GM04503 (cell line): ENCODE results near the gene TRIP10.
A peak's percentile ranks its signal among the peaks of the same experiment; 100 is the strongest.
"Not testable (repeated sequence)": the region's sequence is repeated elsewhere in the genome, so short reads cannot be mapped to it uniquely, and the experiment has no call there.

Source experiments
- DNase-seq: peaks from one replicate; pipeline ENCODE4 v3.0.0-alpha.2; 2012; ENCODE audit warnings: low read depth

The TRIP10 gene

DNA sequence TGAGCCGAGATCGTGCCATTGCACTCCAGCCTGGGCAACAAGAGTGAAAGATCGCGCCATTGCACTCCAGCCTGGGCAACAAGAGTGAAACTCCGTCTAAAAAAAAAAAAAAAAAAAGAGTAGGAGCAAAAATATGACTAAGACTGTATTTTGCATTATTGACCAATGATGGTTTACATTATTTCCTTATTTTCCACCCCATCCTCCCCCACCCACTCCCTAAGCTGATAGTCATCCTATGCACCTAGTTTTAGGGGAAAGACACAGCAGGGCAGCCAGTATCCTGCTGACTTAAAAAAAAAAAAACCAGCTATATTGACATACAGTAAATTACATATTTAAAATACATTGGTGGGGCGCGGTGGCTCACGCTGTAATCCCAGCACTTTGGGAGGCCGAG is 58.2 kb downstream of the TRIP10 start:
- no peak for DNase-seq

DNA sequence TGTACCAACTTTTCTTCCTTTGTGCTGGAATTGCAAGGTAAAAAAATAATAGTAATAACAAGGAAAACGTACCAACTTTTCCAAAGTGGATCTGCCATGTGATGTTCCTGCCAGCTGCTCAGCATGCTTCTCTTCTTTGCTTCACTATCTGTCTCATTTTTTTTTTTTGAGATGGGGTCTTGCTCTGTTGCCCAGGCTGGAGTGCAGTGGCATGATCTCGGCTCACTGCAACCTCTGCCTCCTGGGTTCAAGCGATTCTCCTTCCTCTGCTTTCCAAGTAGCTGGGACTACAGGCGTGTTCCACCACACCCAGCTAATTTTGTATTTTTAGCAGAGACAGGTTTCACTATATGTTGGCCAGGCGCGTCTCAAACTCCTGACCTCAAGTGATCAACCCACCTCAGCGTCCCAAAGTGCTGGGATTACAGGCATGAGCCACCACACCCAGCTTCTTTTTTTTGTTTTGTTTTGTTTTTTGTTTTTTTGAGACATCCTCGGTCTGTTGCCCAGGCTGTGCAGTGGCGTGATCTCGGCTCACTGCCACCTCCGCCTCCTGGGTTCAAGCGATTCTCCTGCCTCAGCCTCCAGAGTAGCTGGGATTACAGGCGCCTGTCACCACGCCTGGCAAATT is 60.8 kb downstream of the TRIP10 start:
- DNase-seq: not testable (repeated sequence)

DNA sequence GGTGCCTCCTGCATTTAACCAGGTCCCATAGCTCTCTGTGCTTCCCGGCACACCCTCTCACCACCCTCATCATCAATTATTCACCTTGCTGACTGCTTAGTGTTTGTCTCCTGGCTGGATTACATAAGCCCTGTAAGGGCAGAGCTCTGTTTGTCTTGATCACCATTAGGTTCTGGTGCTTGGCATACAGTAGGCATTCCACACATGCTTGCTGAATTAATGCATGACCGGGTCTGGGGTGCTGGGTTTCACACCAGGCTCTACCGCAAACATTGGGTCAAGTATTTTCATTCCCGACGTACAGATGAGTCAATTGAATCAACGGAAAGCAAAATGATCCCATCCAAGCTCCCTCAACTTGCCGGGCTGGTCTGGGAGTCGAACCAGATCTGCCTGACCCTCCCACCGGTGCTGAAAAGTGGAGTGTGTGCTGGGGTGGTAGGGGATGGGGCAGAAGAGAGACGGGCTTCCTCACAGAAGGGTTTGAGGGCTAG is 61.6 kb downstream of the TRIP10 start:
- peak; percentile 61 for DNase-seq
